Astrocyte (in vitro differentiated cells and primary cell): ENCODE data around the gene AQP11. TPM values are rescaled to one million over a fixed set of nuclear protein-coding genes. Genes with fewer than 3 reads are reported as not detected.

Experiments
- DNase-seq: peaks from one replicate; pipeline ENCODE4 v3.0.0-alpha.2; 2010; ENCODE audit warnings: low read depth
- FAIRE-seq: peaks from 2 replicates; lab custom pipeline; 2011; peaks lifted over from hg19 to GRCh38; lab: Jason Lieb, UNC
- H2AFZ ChIP-seq: 2 replicates; pipeline ENCODE4 v1.6.0; 2012; ENCODE audit warnings: low read depth, low read length, inconsistent platforms
- H3K27ac ChIP-seq: 2 replicates; pipeline ENCODE4 v1.5.1; 2011; ENCODE audit warnings: low read depth, low read length, inconsistent platforms
- H3K27me3 ChIP-seq: 2 replicates; pipeline ENCODE4 v1.6.0; 2011; ENCODE audit warnings: low read length, inconsistent platforms; ENCODE audit not compliant: insufficient read depth
- H3K36me3 ChIP-seq: 2 replicates; pipeline ENCODE4 v1.5.1; 2011; ENCODE audit warnings: low read length, inconsistent platforms; ENCODE audit not compliant: insufficient read depth
- H3K4me1 ChIP-seq: 2 replicates; pipeline ENCODE4 v1.5.1; 2011; ENCODE audit warnings: low read length, inconsistent platforms; ENCODE audit not compliant: insufficient read depth
- H3K4me2 ChIP-seq: 2 replicates; pipeline ENCODE4 v1.6.0; 2012; ENCODE audit warnings: low read length, inconsistent platforms
- H3K4me3 ChIP-seq: 2 replicates; pipeline ENCODE4 v1.5.1; 2011; ENCODE audit warnings: low read depth, mild to moderate bottlenecking, low read length, inconsistent platforms; ENCODE audit not compliant: insufficient read depth
- H3K79me2 ChIP-seq: 2 replicates; pipeline ENCODE4 v1.6.0; 2012; ENCODE audit warnings: mild to moderate bottlenecking, low read length, inconsistent platforms; ENCODE audit not compliant: insufficient read depth
- H3K9ac ChIP-seq: 2 replicates; pipeline ENCODE4 v1.6.0; 2012; ENCODE audit warnings: mild to moderate bottlenecking, low read length, inconsistent platforms
- H3K9me3 ChIP-seq: 2 replicates; pipeline ENCODE4 v1.5.1; 2012; ENCODE audit warnings: low read depth, mild to moderate bottlenecking, low read length, inconsistent platforms; ENCODE audit not compliant: insufficient read depth
- H4K20me1 ChIP-seq: 2 replicates; pipeline ENCODE4 v1.6.0; 2012; ENCODE audit warnings: low read length, inconsistent platforms; ENCODE audit not compliant: insufficient read depth
- H3K27ac Mint-ChIP-seq: one replicate; pipeline ENCODE4 v1.8.0; 2021; ENCODE audit warnings: mild to moderate bottlenecking, mixed read lengths; ENCODE audit not compliant: unreplicated experiment
- H3K27me3 Mint-ChIP-seq: one replicate; pipeline ENCODE4 v1.8.0; 2021; ENCODE audit warnings: low read depth, mixed read lengths; ENCODE audit not compliant: unreplicated experiment
- H3K36me3 Mint-ChIP-seq: one replicate; pipeline ENCODE4 v1.8.0; 2021; ENCODE audit warnings: low read depth, mixed read lengths; ENCODE audit not compliant: unreplicated experiment
- H3K4me1 Mint-ChIP-seq: one replicate; pipeline ENCODE4 v1.8.0; 2021; ENCODE audit warnings: low read depth, mixed read lengths; ENCODE audit not compliant: unreplicated experiment
- H3K4me3 Mint-ChIP-seq: one replicate; pipeline ENCODE4 v1.8.0; 2021; ENCODE audit warnings: mild to moderate bottlenecking, moderate library complexity, mixed read lengths; ENCODE audit not compliant: unreplicated experiment
- H3K9me3 Mint-ChIP-seq: one replicate; pipeline ENCODE4 v1.8.0; 2021; ENCODE audit warnings: mild to moderate bottlenecking, mixed read lengths; ENCODE audit not compliant: unreplicated experiment
- CTCF ChIP-seq: IDR thresholded peaks from 2 replicates; pipeline ENCODE4 v1.5.1; 2011; ENCODE audit warnings: low read depth, mild to moderate bottlenecking, inconsistent platforms, low read length, moderate library complexity; ENCODE audit not compliant: insufficient read depth
- EZH2 ChIP-seq: IDR thresholded peaks from 2 replicates; pipeline ENCODE4 v1.6.1; 2012; ENCODE audit warnings: mild to moderate bottlenecking, low read length, inconsistent platforms; ENCODE audit not compliant: insufficient read depth
- total RNA-seq: library from RNA; stranded (reverse); gene quantifications from 2 replicates; pipeline ENCODE4 v1.2.1, GENCODE V29; 2021

Gene AQP11
- total RNA-seq, 1 donor from 2014 or later: 0.91 TPM

- Mint-ChIP-seq H3K9me3 (no peaks in the 10 kb centered on the region), H3K4me3 (no peak overlapping the region), H3K4me1 (peaks cover 17% of the 10 kb centered on the region), H3K27ac (no peak overlapping the region), H3K36me3 (peaks cover 1% of the 10 kb centered on the region), H3K27me3 (no peaks in the 10 kb centered on the region)
- H3K27ac ChIP-seq: no peak overlapping the region
- DNase-seq (no peak), FAIRE-seq (no peak)
- H4K20me1 ChIP-seq: no peaks in the 10 kb centered on the region
- H2AFZ ChIP-seq: no peak overlapping the region
- no peaks in the 10 kb centered on the region for H3K27me3 ChIP-seq
- H3K4me1 ChIP-seq: peaks cover 16% of the 10 kb centered on the region
- no peaks in the 10 kb centered on the region for H3K79me2 ChIP-seq
- H3K9ac ChIP-seq: no peak overlapping the region
- TF ChIP-seq EZH2: no peak
- no peak for TF ChIP-seq CTCF
- no peak overlapping the region for H3K4me3 ChIP-seq
- no peaks in the 10 kb centered on the region for H3K9me3 ChIP-seq
- H3K36me3 ChIP-seq: no peaks in the 10 kb centered on the region
- H3K4me2 ChIP-seq: no peak overlapping the region
Observed at GRCh38 chr11:77598195-77598594, 8.4 kb downstream of the AQP11 start.

GRCh38 chr11:77602381-77603088 lies 12.8 kb downstream of the AQP11 start:
- TF ChIP-seq CTCF (no peak), EZH2 (no peak)
- Histone ChIP-seq H3K79me2 (no peaks in the 10 kb centered on the region), H3K9ac (peak overlapping the region; percentile 49), H4K20me1 (no peaks in the 10 kb centered on the region), H3K4me1 (peaks cover 16% of the 10 kb centered on the region), H3K4me3 (no peak overlapping the region), H3K27me3 (no peaks in the 10 kb centered on the region), H3K9me3 (no peaks in the 10 kb centered on the region), H3K4me2 (peak overlapping the region; percentile 64), H3K36me3 (peaks cover 4% of the 10 kb centered on the region), H3K27ac (peak overlapping the region; percentile 78), H2AFZ (no peak overlapping the region)
- H3K9me3 Mint-ChIP-seq: no peaks in the 10 kb centered on the region
- DNase-seq (peak; percentile 93), FAIRE-seq (peak; percentile 94)
- no peaks in the 10 kb centered on the region for H3K36me3 Mint-ChIP-seq
- no peaks in the 10 kb centered on the region for H3K27me3 Mint-ChIP-seq
- H3K27ac Mint-ChIP-seq: peak overlapping the region; percentile 66
- H3K4me1 Mint-ChIP-seq: peaks cover 18% of the 10 kb centered on the region
- H3K4me3 Mint-ChIP-seq: no peak overlapping the region

GRCh38 chr11:77604281-77604680 lies 14.5 kb downstream of the AQP11 start:
- Mint-ChIP-seq H3K4me3 (no peak overlapping the region), H3K27ac (no peak overlapping the region), H3K36me3 (no peaks in the 10 kb centered on the region), H3K27me3 (no peaks in the 10 kb centered on the region), H3K4me1 (peaks cover 18% of the 10 kb centered on the region), H3K9me3 (no peaks in the 10 kb centered on the region)
- Histone ChIP-seq H3K79me2 (no peaks in the 10 kb centered on the region), H2AFZ (no peak overlapping the region), H3K4me1 (peaks cover 16% of the 10 kb centered on the region), H3K27me3 (no peaks in the 10 kb centered on the region), H3K4me3 (no peak overlapping the region), H3K9ac (no peak overlapping the region), H3K36me3 (peaks cover 9% of the 10 kb centered on the region), H3K9me3 (no peaks in the 10 kb centered on the region), H4K20me1 (no peaks in the 10 kb centered on the region), H3K27ac (no peak overlapping the region), H3K4me2 (no peak overlapping the region)
- FAIRE-seq: no peak
- no peak for DNase-seq
- TF ChIP-seq CTCF (no peak), EZH2 (no peak)
